Transverse colon (tissue), 4 donors: Measurements from ENCODE around the gene SLC37A2.

Source experiments
- EP300 ChIP-seq: sonication (generic); formaldehyde crosslinking; IDR thresholded peaks from one replicate; pipeline ENCODE4 v1.6.1; 2017; ENCODE audit warnings: antibody characterized with exemption, low read depth
- POLR2AphosphoS5 ChIP-seq, 3 donors: sonication (generic); formaldehyde crosslinking; IDR thresholded peaks; one replicate each; pipeline ENCODE4 v1.6.1; 2016; ENCODE audit warnings: antibody characterized with exemption in 3 of 3
- TF ChIP-seq, protein P1 (sequence below), 5 experiments: fragments of 200-600 bp in 3 of 5; fragments of 450-650 bp in 2 of 5; sonication (generic) in 3 of 5; IDR thresholded peaks; 1 replicate in 2 of 5; 2 replicates in 3 of 5; pipeline ENCODE4 v1.5.1; 2016 to 2017; ENCODE audit warnings: antibody characterized with exemption in 5 of 5, inconsistent platforms in 3 of 5, mild to moderate bottlenecking in 2 of 5, moderate library complexity in 1 of 5

DNA sequence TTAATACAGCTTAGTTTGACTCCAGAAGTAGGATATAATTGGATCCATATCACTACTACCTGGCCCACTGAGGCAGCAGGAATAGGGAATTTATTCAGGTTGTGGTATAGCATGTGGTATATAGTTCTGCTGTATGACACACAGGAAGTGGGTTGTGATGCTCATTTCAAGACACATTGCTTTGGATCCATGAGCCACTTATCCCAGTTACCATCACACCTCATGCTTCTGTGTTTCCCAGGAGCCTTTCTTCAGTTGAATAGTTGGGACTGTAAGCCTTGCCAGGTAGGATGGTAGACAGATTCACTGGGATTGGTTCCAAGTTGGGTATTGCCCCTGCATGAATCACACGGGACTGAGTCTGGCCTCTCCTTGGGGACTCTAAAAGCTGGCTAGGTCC, 9.9 kb upstream of the SLC37A2 start:
- TF ChIP-seq, protein P1, sequence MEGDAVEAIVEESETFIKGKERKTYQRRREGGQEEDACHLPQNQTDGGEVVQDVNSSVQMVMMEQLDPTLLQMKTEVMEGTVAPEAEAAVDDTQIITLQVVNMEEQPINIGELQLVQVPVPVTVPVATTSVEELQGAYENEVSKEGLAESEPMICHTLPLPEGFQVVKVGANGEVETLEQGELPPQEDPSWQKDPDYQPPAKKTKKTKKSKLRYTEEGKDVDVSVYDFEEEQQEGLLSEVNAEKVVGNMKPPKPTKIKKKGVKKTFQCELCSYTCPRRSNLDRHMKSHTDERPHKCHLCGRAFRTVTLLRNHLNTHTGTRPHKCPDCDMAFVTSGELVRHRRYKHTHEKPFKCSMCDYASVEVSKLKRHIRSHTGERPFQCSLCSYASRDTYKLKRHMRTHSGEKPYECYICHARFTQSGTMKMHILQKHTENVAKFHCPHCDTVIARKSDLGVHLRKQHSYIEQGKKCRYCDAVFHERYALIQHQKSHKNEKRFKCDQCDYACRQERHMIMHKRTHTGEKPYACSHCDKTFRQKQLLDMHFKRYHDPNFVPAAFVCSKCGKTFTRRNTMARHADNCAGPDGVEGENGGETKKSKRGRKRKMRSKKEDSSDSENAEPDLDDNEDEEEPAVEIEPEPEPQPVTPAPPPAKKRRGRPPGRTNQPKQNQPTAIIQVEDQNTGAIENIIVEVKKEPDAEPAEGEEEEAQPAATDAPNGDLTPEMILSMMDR (IDR thresholded peaks at IDR 0.05): no peak
- TF ChIP-seq EP300 (no peak), POLR2AphosphoS5 (IDR thresholded peaks at IDR 0.05) (no peak)
